Measurements from ENCODE around the gene TVP23C. TPM values are rescaled to one million over a fixed set of nuclear protein-coding genes. Genes with fewer than 3 reads are reported as not detected.
"Not testable (repeated sequence)": the region's sequence is repeated elsewhere in the genome, so short reads cannot be mapped to it uniquely, and the experiment has no call there.

TVP23C gene
- total RNA-seq, result 10 to 100 TPM; 10.8 to 11.3 TPM

DNA sequence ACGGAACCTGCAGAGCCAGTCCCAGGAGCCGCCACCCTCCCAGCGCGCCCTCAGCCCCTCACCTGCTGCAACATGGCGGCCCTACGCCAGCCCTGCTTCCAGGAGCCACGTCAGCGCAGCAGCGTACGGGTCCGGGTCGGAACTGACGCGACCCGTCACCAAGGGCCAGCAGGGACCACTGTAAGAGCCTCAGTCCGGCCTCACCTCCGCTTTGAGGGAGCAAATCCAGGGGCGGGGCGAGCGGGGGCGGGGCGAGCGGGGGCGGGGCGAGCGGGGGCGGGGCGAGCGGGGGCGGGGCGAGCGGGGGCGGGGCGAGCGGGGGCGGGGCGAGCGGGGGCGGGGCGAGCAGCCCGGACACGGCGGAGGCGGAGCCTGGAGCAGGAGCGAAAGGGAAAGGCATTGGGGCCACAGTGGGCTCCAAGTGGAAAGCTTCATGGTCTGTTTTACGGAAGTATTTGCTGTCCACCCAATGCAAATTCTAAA lies at the start of gene TVP23C:
TSS of gene TVP23C (minus strand) at position 109 of the 483 bp plus-strand sequence. CDS start at position 74, 35 bp downstream.
- intact Hi-C loops (cut with micrococcal nuclease); H3K36me3 Mint-ChIP-seq; H3K27me3 Mint-ChIP-seq; POLR2A ChIA-PET; CTCF ChIA-PET; H3K9me3 Mint-ChIP-seq: not testable (repeated sequence)
- peaks cover 13% of the 10 kb centered on the region for H3K4me1 Mint-ChIP-seq (ENCODE audit: low read depth)
- DNase-seq, result peak; percentile 81
- H3K27ac Mint-ChIP-seq, result peak within 1 kb of the TSS; percentile 85
- H3K4me3 Mint-ChIP-seq, result peak within 1 kb of the TSS; percentile 97

- H3K9me3 Mint-ChIP-seq; H3K27me3 Mint-ChIP-seq; intact Hi-C loops (cut with micrococcal nuclease); POLR2A ChIA-PET; H3K36me3 Mint-ChIP-seq; CTCF ChIA-PET; H3K27ac Mint-ChIP-seq; DNase-seq; H3K4me3 Mint-ChIP-seq: not testable (repeated sequence)
- H3K4me1 Mint-ChIP-seq (ENCODE audit: low read depth), result peaks cover 27% of the 10 kb centered on the region
These were observed 29.7 kb upstream of the TVP23C start for GRCh38 chr17:15592960-15593359.

DNA sequence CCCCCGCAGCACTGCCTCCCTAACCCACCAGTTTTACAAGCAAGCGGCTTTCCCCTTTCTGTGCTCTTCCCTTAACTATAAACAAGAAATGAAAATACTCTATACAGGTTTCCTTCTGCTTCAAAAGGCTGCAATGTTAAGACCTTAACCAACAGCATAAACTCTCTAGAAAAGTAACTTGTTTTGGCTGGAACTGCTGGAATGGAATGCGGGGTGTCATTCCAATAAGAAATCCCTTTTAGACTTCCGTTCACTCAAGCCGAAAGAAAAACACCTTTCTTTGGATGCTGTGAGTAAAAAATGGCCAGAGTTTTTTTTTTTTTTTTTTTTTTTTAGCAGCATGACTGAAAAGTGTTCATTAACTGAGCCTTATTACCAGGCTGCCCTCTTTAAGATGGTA lies 28.7 kb upstream of the TVP23C start:
- H3K9me3 Mint-ChIP-seq; H3K27me3 Mint-ChIP-seq; POLR2A ChIA-PET; H3K4me3 Mint-ChIP-seq; DNase-seq; H3K27ac Mint-ChIP-seq; CTCF ChIA-PET; intact Hi-C loops (cut with micrococcal nuclease); H3K36me3 Mint-ChIP-seq: not testable (repeated sequence)
- H3K4me1 Mint-ChIP-seq (ENCODE audit: low read depth), result peaks cover 29% of the 10 kb centered on the region

GRCh38 chr17:15590844-15591243 lies 27.6 kb upstream of the TVP23C start:
- intact Hi-C loops (cut with micrococcal nuclease); DNase-seq; CTCF ChIA-PET; H3K36me3 Mint-ChIP-seq; H3K27me3 Mint-ChIP-seq; H3K4me3 Mint-ChIP-seq; H3K9me3 Mint-ChIP-seq; POLR2A ChIA-PET; H3K27ac Mint-ChIP-seq: not testable (repeated sequence)
- H3K4me1 Mint-ChIP-seq (ENCODE audit: low read depth), result peaks cover 29% of the 10 kb centered on the region

DNA sequence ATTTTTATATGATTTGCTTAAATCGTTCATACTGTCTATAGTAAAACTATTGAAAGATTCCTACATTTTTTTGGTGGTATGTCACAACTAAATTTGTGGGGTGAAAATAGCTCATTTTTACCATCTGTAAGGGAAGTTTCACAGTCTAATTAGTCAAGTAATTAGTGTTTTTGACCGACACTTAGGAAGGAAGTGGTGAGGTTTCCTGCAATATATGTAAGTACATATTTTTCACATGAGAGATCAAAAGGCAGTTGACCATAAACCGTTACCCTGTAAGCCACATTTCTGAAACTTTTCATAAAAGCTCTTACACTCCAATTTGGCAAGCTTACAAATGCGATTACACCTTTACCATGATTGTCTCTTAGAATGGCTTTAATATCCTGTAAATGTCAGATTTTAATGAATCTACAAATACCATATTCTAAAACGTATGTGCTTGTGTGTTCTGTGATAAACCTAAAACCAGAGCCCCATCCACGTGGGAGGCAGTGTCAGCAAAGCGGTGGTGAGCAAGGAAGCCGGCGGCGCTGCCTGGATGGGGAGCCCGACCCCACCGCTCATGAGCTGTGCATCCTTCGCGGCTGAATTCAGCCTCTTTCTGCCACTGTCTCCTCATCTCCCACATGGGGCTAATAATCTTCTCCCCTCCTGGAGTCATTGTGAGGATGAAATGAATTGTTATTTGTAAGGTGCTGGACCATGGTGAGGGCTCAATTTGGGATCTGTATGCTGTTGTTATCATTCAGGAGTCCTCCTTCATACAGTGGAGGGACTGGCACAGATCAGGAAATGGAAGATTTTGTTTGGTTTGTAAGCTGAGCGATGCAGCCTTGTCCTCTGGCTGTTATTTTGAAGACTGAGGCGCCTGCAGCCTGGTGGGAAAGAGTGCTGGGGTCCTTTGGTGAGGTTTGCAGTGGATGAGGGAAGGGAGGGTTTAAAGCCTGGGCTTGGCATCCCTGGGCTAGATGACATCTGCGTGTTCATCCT lies 26.6 kb upstream of the TVP23C start:
- intact Hi-C loops (cut with micrococcal nuclease); H3K27ac Mint-ChIP-seq; POLR2A ChIA-PET; H3K27me3 Mint-ChIP-seq; H3K9me3 Mint-ChIP-seq; CTCF ChIA-PET; H3K36me3 Mint-ChIP-seq: not testable (repeated sequence)
- peaks cover 29% of the 10 kb centered on the region for H3K4me1 Mint-ChIP-seq (ENCODE audit: low read depth)
- peak; percentile 62 for DNase-seq
- H3K4me3 Mint-ChIP-seq, result peak overlapping the region; percentile 36

GRCh38 chr17:15588017-15588416 lies 24.7 kb upstream of the TVP23C start:
- H3K27me3 Mint-ChIP-seq; POLR2A ChIA-PET; CTCF ChIA-PET; H3K4me3 Mint-ChIP-seq; H3K36me3 Mint-ChIP-seq; H3K9me3 Mint-ChIP-seq; intact Hi-C loops (cut with micrococcal nuclease); H3K27ac Mint-ChIP-seq; DNase-seq: not testable (repeated sequence)
- H3K4me1 Mint-ChIP-seq (ENCODE audit: low read depth), result peaks cover 29% of the 10 kb centered on the region

GRCh38 chr17:15583313-15583712 lies 20.0 kb upstream of the TVP23C start:
- POLR2A ChIA-PET; intact Hi-C loops (cut with micrococcal nuclease); H3K4me3 Mint-ChIP-seq; H3K9me3 Mint-ChIP-seq; H3K36me3 Mint-ChIP-seq; DNase-seq; H3K27me3 Mint-ChIP-seq; H3K4me1 Mint-ChIP-seq (ENCODE audit: low read depth); CTCF ChIA-PET; H3K27ac Mint-ChIP-seq: not testable (repeated sequence)

DNA sequence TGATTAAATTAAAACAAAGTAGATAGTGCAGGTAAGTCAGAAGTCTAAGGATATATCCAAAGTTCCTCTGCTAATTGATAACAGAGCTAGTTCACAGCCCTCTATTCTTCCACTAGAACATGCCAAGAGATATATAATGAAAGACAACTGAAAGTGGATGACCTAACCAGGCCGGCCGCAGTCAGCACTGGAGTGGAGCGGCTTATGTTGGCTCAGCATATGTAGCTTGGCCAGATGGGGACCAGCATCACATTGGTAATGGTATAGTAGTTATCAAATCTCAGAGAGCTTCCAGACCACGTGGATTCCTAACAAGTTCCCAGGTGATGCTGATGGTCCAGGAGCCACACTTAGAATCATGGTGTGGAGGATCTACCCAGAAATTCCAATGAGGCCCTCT lies 18.2 kb upstream of the TVP23C start:
- H3K9me3 Mint-ChIP-seq; H3K4me3 Mint-ChIP-seq; H3K27ac Mint-ChIP-seq; H3K36me3 Mint-ChIP-seq; DNase-seq; intact Hi-C loops (cut with micrococcal nuclease); H3K4me1 Mint-ChIP-seq (ENCODE audit: low read depth); POLR2A ChIA-PET; CTCF ChIA-PET; H3K27me3 Mint-ChIP-seq: not testable (repeated sequence)

- H3K27me3 Mint-ChIP-seq; H3K4me1 Mint-ChIP-seq (ENCODE audit: low read depth); H3K27ac Mint-ChIP-seq; H3K9me3 Mint-ChIP-seq; DNase-seq; intact Hi-C loops (cut with micrococcal nuclease); CTCF ChIA-PET; POLR2A ChIA-PET; H3K36me3 Mint-ChIP-seq; H3K4me3 Mint-ChIP-seq: not testable (repeated sequence)
These were observed 13.6 kb upstream of the TVP23C start for GRCh38 chr17:15576848-15577247.

DNA sequence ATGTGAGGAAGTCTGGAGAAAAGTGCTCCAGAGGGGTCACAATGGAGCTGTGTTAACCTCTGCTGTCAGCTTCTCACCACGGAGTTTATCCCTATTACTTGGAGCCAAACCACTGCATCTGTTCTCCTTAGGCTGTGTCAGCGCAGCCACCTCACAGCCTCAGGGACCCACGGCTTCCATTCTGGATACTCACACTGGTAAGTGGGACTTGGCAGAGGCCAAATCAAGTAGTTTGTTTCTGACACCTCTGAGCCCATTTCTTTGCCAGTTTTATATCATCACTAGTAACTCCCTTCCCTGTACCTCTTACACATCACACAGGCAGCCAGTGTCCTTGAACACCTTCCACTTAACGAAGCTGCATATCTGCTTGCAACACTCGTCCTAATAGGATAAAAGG lies 11.4 kb upstream of the TVP23C start:
- H3K36me3 Mint-ChIP-seq; CTCF ChIA-PET; H3K4me3 Mint-ChIP-seq; intact Hi-C loops (cut with micrococcal nuclease); H3K27me3 Mint-ChIP-seq; DNase-seq; POLR2A ChIA-PET; H3K9me3 Mint-ChIP-seq; H3K4me1 Mint-ChIP-seq (ENCODE audit: low read depth); H3K27ac Mint-ChIP-seq: not testable (repeated sequence)

- CTCF ChIA-PET; H3K27me3 Mint-ChIP-seq; H3K9me3 Mint-ChIP-seq; H3K4me3 Mint-ChIP-seq; H3K27ac Mint-ChIP-seq; H3K4me1 Mint-ChIP-seq (ENCODE audit: low read depth); H3K36me3 Mint-ChIP-seq; DNase-seq; intact Hi-C loops (cut with micrococcal nuclease); POLR2A ChIA-PET: not testable (repeated sequence)
These were observed 10.6 kb upstream of the TVP23C start for GRCh38 chr17:15573870-15574269.

DNA sequence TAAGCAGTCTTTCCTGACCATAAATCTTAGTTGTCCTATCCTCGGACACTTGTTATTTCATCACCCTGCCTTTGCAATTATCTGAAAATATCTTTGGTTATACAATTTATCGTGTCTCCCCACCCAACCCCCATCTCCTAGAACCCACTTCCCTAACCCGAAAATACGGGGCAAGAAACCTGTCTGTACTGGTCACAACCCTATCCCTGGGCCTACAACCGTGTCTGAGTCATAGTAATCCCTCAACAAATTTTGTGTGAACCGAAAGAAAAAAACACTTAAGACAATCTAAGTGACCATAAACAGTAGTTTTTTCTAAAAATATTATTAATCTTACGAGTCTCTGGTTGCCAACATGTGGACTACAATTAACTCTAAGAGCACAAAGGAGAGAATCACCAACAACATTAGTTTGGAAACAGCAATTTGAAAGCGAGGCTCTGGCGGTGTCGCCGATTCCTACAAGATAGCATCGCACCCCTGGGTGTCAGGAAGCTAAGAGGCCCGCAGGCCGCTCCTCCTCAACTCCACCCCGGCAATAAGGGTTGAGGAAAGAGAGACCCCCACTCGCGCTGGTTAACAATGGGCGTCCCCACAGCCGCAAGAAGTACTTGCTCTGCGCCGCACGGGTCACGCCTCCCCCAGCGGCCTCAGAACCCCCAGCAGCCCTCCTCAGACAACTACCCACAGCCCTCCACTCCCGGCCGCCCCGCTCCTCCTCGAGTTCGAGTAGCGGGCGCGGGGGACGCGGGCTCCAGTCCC lies 489 bp downstream of the TVP23C start:
- H3K27ac Mint-ChIP-seq; H3K36me3 Mint-ChIP-seq; DNase-seq; POLR2A ChIA-PET; H3K27me3 Mint-ChIP-seq; H3K9me3 Mint-ChIP-seq; CTCF ChIA-PET; intact Hi-C loops (cut with micrococcal nuclease): not testable (repeated sequence)
- Mint-ChIP-seq H3K4me1 (ENCODE audit: low read depth) (peaks cover 13% of the 10 kb centered on the region), H3K4me3 (peak overlapping the region; percentile 97)
